Fibroblast of lung (primary cell): ENCODE results near the gene ARHGAP18.

Experiments used
- CTCF ChIP-seq, 2 donors: IDR thresholded peaks in 1 of 2; conservative IDR thresholded peaks in 1 of 2; 1 replicate in 1 of 2; 2 replicates in 1 of 2; pipeline ENCODE4 v1.5.1; 2011 to 2012; ENCODE audit warnings: low read length in 2 of 2, control low read depth in 1 of 2, inconsistent platforms in 1 of 2, low read depth in 1 of 2, mild to moderate bottlenecking in 1 of 2
- EZH2 ChIP-seq: IDR thresholded peaks from 2 replicates; pipeline ENCODE4 v1.5.1; 2012; ENCODE audit warnings: low read length, control low read depth, mild to moderate bottlenecking; ENCODE audit errors: missing control alignments

DNA sequence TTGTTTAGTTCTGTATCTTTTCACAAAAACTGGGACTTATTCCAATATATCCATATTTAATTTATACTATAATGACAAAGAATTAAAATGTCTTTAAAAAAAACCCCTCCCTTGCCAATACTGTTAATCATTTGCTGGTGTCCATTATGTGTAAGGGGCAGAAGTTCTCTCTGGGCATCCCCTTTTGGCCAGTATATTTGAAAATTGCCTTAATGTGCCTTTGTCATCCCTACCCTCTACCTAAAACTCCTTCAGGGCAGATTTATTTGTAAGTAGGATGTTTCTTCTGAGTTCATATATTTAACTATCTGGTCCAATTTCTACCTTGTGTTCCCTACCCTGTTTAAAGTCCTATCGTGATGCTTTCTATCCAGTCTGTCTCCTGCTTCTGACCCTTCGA is 62.9 kb downstream of the ARHGAP18 start:
- TF ChIP-seq CTCF (conservative IDR thresholded peaks at IDR 0.05 in 1 of 2, IDR thresholded peaks at IDR 0.05 in 1 of 2; ENCODE audit: low read depth in 1 of 2, low read length in 2 of 2) (no peak), EZH2 (no peak)
